ENCODE measurements around the gene NSA2. TPM values are rescaled to one million over a fixed set of nuclear protein-coding genes. Genes with fewer than 3 reads are reported as not detected.
"Not testable (repeated sequence)": the region's sequence is repeated elsewhere in the genome, so short reads cannot be mapped to it uniquely, and the experiment has no call there.

Gene NSA2
- total RNA-seq, result 224 TPM
- 192 TPM for polyA plus RNA-seq
- long read RNA-seq, donor 1, full-length matches to known transcripts, result 1 of 1 reads
- long read RNA-seq, donor 1, partial matches to known transcripts, result 0 of 1 reads
- long read RNA-seq, donor 1, other reads (novel, unspliced or antisense), result 0 of 1 reads
- long read RNA-seq, donor 2, result 0 reads
- long read RNA-seq, donor 3, full-length matches to known transcripts, result 90 of 146 reads
- long read RNA-seq, donor 3, partial matches to known transcripts, result 56 of 146 reads
- long read RNA-seq, donor 3, other reads (novel, unspliced or antisense), result 0 of 146 reads
- long read RNA-seq, donor 4, full-length matches to known transcripts, result 22 of 57 reads
- long read RNA-seq, donor 4, partial matches to known transcripts, result 35 of 57 reads
- long read RNA-seq, donor 4, other reads (novel, unspliced or antisense), result 0 of 57 reads
- long read RNA-seq, donor 5, full-length matches to known transcripts, result 87 of 168 reads
- long read RNA-seq, donor 5, partial matches to known transcripts, result 81 of 168 reads
- long read RNA-seq, donor 5, other reads (novel, unspliced or antisense), result 0 of 168 reads
- long read RNA-seq, donor 6, full-length matches to known transcripts, result 33 of 45 reads
- long read RNA-seq, donor 6, partial matches to known transcripts, result 12 of 45 reads
- long read RNA-seq, donor 6, other reads (novel, unspliced or antisense), result 0 of 45 reads
- long read RNA-seq, donor 7, full-length matches to known transcripts, result 31 of 71 reads
- long read RNA-seq, donor 7, partial matches to known transcripts, result 40 of 71 reads
- long read RNA-seq, donor 7, other reads (novel, unspliced or antisense), result 0 of 71 reads
- long read RNA-seq, donor 8, full-length matches to known transcripts, result 26 of 26 reads
- long read RNA-seq, donor 8, partial matches to known transcripts, result 0 of 26 reads
- long read RNA-seq, donor 8, other reads (novel, unspliced or antisense), result 0 of 26 reads
- long read RNA-seq, donor 9, full-length matches to known transcripts, result 28 of 50 reads
- long read RNA-seq, donor 9, partial matches to known transcripts, result 22 of 50 reads
- long read RNA-seq, donor 9, other reads (novel, unspliced or antisense), result 0 of 50 reads
- long read RNA-seq, donor 10, full-length matches to known transcripts, result 42 of 83 reads
- long read RNA-seq, donor 10, partial matches to known transcripts, result 41 of 83 reads
- long read RNA-seq, donor 10, other reads (novel, unspliced or antisense), result 0 of 83 reads

- H3K4me3 ChIP-seq (ENCODE audit: low read length in 2 of 2), result peak within 1 kb of the TSS; percentile 75 to 98
- H3K27me3 ChIP-seq (ENCODE audit: control insufficient read depth in 2 of 2, insufficient read depth in 1 of 2, low read length in 1 of 2), result no peaks in the 10 kb centered on the region
- peak within 1 kb of the TSS; percentile 77 to 88 for H3K27ac ChIP-seq (ENCODE audit: low read depth in 1 of 2, low read length in 1 of 2)
- no peaks in the 10 kb centered on the region for H3K9me3 ChIP-seq (ENCODE audit: control insufficient read depth in 2 of 2, insufficient read depth in 1 of 2, low read length in 1 of 2)
- H3K36me3 ChIP-seq (ENCODE audit: control insufficient read depth in 2 of 2, insufficient read depth in 2 of 2, low read length in 1 of 2), result peaks cover 5 to 29% of the 10 kb centered on the region in 2 donors
- H3K4me1 ChIP-seq (ENCODE audit: control insufficient read depth in 2 of 2, insufficient read depth in 2 of 2, low read length in 2 of 2), result peaks cover 9 to 20% of the 10 kb centered on the region in 2 donors
- WGBS, result under 1% methylated on average over 54 of the region's 54 CpGs
- peak; percentile 83 to 98 (median 93) for DNase-seq (ENCODE audit: low read depth in 6 of 9, low spot score in 9 of 9)
These were observed at the start of gene NSA2, which contains the start of gene GFM2 for GRCh38 chr5:74766849-74767578. NSA2 (plus strand) TSS chr5:74767249; CDS start chr5:74767361, 112 bp downstream. GFM2 (minus strand) TSS chr5:74767117; CDS start chr5:74763742, 3,375 bp downstream.

GRCh38 chr5:74717596-74717995 is 49.5 kb upstream of the NSA2 start:
- Histone ChIP-seq H3K9me3 (ENCODE audit: control insufficient read depth in 2 of 2, insufficient read depth in 1 of 2, low read length in 1 of 2) (no peaks in the 10 kb centered on the region), H3K4me1 (ENCODE audit: control insufficient read depth in 2 of 2, insufficient read depth in 2 of 2, low read length in 2 of 2) (no peaks in the 10 kb centered on the region), H3K27me3 (ENCODE audit: control insufficient read depth in 2 of 2, insufficient read depth in 1 of 2, low read length in 1 of 2) (no peaks in the 10 kb centered on the region), H3K36me3 (ENCODE audit: control insufficient read depth in 2 of 2, insufficient read depth in 2 of 2, low read length in 1 of 2) (peaks cover 8 to 33% of the 10 kb centered on the region in 2 donors), H3K4me3 (ENCODE audit: low read length in 2 of 2) (no peak overlapping the region), H3K27ac (ENCODE audit: low read depth in 1 of 2, low read length in 1 of 2) (no peak overlapping the region)
- 67% methylated on average over 1 of the region's 1 CpG for WGBS
- DNase-seq (ENCODE audit: low read depth in 6 of 9, low spot score in 9 of 9), result no peak

GRCh38 chr5:74722271-74722670 is 44.8 kb upstream of the NSA2 start:
- WGBS, result 97% methylated on average over 1 of the region's 1 CpG
- Histone ChIP-seq H3K4me1 (ENCODE audit: control insufficient read depth in 2 of 2, insufficient read depth in 2 of 2, low read length in 2 of 2) (no peaks in the 10 kb centered on the region), H3K27me3 (ENCODE audit: control insufficient read depth in 2 of 2, insufficient read depth in 1 of 2, low read length in 1 of 2) (no peaks in the 10 kb centered on the region), H3K4me3 (ENCODE audit: low read length in 2 of 2) (no peak overlapping the region), H3K36me3 (ENCODE audit: control insufficient read depth in 2 of 2, insufficient read depth in 2 of 2, low read length in 1 of 2) (peaks cover 17 to 56% of the 10 kb centered on the region in 2 donors), H3K27ac (ENCODE audit: low read depth in 1 of 2, low read length in 1 of 2) (no peak overlapping the region), H3K9me3 (ENCODE audit: control insufficient read depth in 2 of 2, insufficient read depth in 1 of 2, low read length in 1 of 2) (no peaks in the 10 kb centered on the region)
- no peak for DNase-seq (ENCODE audit: low read depth in 6 of 9, low spot score in 9 of 9)

- Histone ChIP-seq H3K4me1 (ENCODE audit: control insufficient read depth in 2 of 2, insufficient read depth in 2 of 2, low read length in 2 of 2) (no peaks in the 10 kb centered on the region), H3K27me3 (ENCODE audit: control insufficient read depth in 2 of 2, insufficient read depth in 1 of 2, low read length in 1 of 2) (no peaks in the 10 kb centered on the region), H3K36me3 (ENCODE audit: control insufficient read depth in 2 of 2, insufficient read depth in 2 of 2, low read length in 1 of 2) (peaks cover 17 to 54% of the 10 kb centered on the region in 2 donors), H3K27ac (ENCODE audit: low read depth in 1 of 2, low read length in 1 of 2) (no peak overlapping the region), H3K4me3 (ENCODE audit: low read length in 2 of 2) (no peak overlapping the region), H3K9me3 (ENCODE audit: control insufficient read depth in 2 of 2, insufficient read depth in 1 of 2, low read length in 1 of 2) (no peaks in the 10 kb centered on the region)
- no peak for DNase-seq (ENCODE audit: low read depth in 6 of 9, low spot score in 9 of 9)
- WGBS, result 99% methylated on average over 1 of the region's 1 CpG
These were observed 41.7 kb upstream of the NSA2 start for GRCh38 chr5:74725331-74725730.

- no peaks in the 10 kb centered on the region for H3K9me3 ChIP-seq (ENCODE audit: control insufficient read depth in 2 of 2, insufficient read depth in 1 of 2, low read length in 1 of 2)
- H3K27ac ChIP-seq (ENCODE audit: low read depth in 1 of 2, low read length in 1 of 2), result no peak overlapping the region
- no peaks in the 10 kb centered on the region for H3K4me1 ChIP-seq (ENCODE audit: control insufficient read depth in 2 of 2, insufficient read depth in 2 of 2, low read length in 2 of 2)
- 98% methylated on average over 6 of the region's 6 CpGs for WGBS
- no peak overlapping the region for H3K4me3 ChIP-seq (ENCODE audit: low read length in 2 of 2)
- no peaks in the 10 kb centered on the region for H3K27me3 ChIP-seq (ENCODE audit: control insufficient read depth in 2 of 2, insufficient read depth in 1 of 2, low read length in 1 of 2)
- no peak for DNase-seq (ENCODE audit: low read depth in 6 of 9, low spot score in 9 of 9)
- peaks cover 17 to 43% of the 10 kb centered on the region in 2 donors for H3K36me3 ChIP-seq (ENCODE audit: control insufficient read depth in 2 of 2, insufficient read depth in 2 of 2, low read length in 1 of 2)
These were observed 30.3 kb upstream of the NSA2 start for GRCh38 chr5:74736759-74737158.

GRCh38 chr5:74738406-74738805 is 28.6 kb upstream of the NSA2 start:
- Histone ChIP-seq H3K4me1 (ENCODE audit: control insufficient read depth in 2 of 2, insufficient read depth in 2 of 2, low read length in 2 of 2) (no peaks in the 10 kb centered on the region), H3K4me3 (ENCODE audit: low read length in 2 of 2) (no peak overlapping the region), H3K27ac (ENCODE audit: low read depth in 1 of 2, low read length in 1 of 2) (no peak overlapping the region), H3K27me3 (ENCODE audit: control insufficient read depth in 2 of 2, insufficient read depth in 1 of 2, low read length in 1 of 2) (no peaks in the 10 kb centered on the region), H3K9me3 (ENCODE audit: control insufficient read depth in 2 of 2, insufficient read depth in 1 of 2, low read length in 1 of 2) (no peaks in the 10 kb centered on the region), H3K36me3 (ENCODE audit: control insufficient read depth in 2 of 2, insufficient read depth in 2 of 2, low read length in 1 of 2) (peaks cover 12 to 44% of the 10 kb centered on the region in 2 donors)
- WGBS, result 98% methylated on average over 4 of the region's 4 CpGs
- DNase-seq (ENCODE audit: low read depth in 6 of 9, low spot score in 9 of 9), result no peak

GRCh38 chr5:74748742-74749141 is 18.3 kb upstream of the NSA2 start:
- peaks cover 18 to 51% of the 10 kb centered on the region in 2 donors for H3K36me3 ChIP-seq (ENCODE audit: control insufficient read depth in 2 of 2, insufficient read depth in 2 of 2, low read length in 1 of 2)
- not testable (repeated sequence) for H3K4me3 ChIP-seq (ENCODE audit: low read length in 2 of 2); H3K4me1 ChIP-seq (ENCODE audit: control insufficient read depth in 2 of 2, insufficient read depth in 2 of 2, low read length in 2 of 2); DNase-seq (ENCODE audit: low read depth in 6 of 9, low spot score in 9 of 9); H3K27ac ChIP-seq (ENCODE audit: low read depth in 1 of 2, low read length in 1 of 2); H3K27me3 ChIP-seq (ENCODE audit: control insufficient read depth in 2 of 2, insufficient read depth in 1 of 2, low read length in 1 of 2); H3K9me3 ChIP-seq (ENCODE audit: control insufficient read depth in 2 of 2, insufficient read depth in 1 of 2, low read length in 1 of 2)
- WGBS, result 98% methylated on average over 4 of the region's 4 CpGs

- no peak overlapping the region for H3K27ac ChIP-seq (ENCODE audit: low read depth in 1 of 2, low read length in 1 of 2)
- H3K4me3 ChIP-seq (ENCODE audit: low read length in 2 of 2), result no peak overlapping the region
- WGBS, result 86% methylated on average over 1 of the region's 1 CpG
- DNase-seq (ENCODE audit: low read depth in 6 of 9, low spot score in 9 of 9), result no peak
- peaks cover 0 to under 1% of the 10 kb centered on the region in 2 donors for H3K9me3 ChIP-seq (ENCODE audit: control insufficient read depth in 2 of 2, insufficient read depth in 1 of 2, low read length in 1 of 2)
- no peaks in the 10 kb centered on the region for H3K27me3 ChIP-seq (ENCODE audit: control insufficient read depth in 2 of 2, insufficient read depth in 1 of 2, low read length in 1 of 2)
- H3K36me3 ChIP-seq (ENCODE audit: control insufficient read depth in 2 of 2, insufficient read depth in 2 of 2, low read length in 1 of 2), result peaks cover 18 to 42% of the 10 kb centered on the region in 2 donors
- peaks cover 4 to 14% of the 10 kb centered on the region in 2 donors for H3K4me1 ChIP-seq (ENCODE audit: control insufficient read depth in 2 of 2, insufficient read depth in 2 of 2, low read length in 2 of 2)
These were observed 5.8 kb upstream of the NSA2 start for GRCh38 chr5:74761241-74761640.
